Fibroblast of mammary gland (primary cell): Measurements from ENCODE around the gene DLG2.
A peak's percentile ranks its signal among the peaks of the same experiment; 100 is the strongest.

Experiments used
- DNase-seq: peaks from one replicate; pipeline ENCODE4 v3.0.0-alpha.2; 2010; ENCODE audit warnings: low read depth
- H3K4me3 ChIP-seq: 2 replicates; pipeline ENCODE4 v1.5.1; 2011; ENCODE audit warnings: low read depth, mild to moderate bottlenecking, low read length, moderate library complexity; ENCODE audit not compliant: control insufficient read depth
- CTCF ChIP-seq: conservative IDR thresholded peaks from 2 replicates; pipeline ENCODE4 v1.5.1; 2011; ENCODE audit warnings: low read depth, low read length, inconsistent platforms; ENCODE audit not compliant: control insufficient read depth, insufficient read depth

Gene DLG2

DNA sequence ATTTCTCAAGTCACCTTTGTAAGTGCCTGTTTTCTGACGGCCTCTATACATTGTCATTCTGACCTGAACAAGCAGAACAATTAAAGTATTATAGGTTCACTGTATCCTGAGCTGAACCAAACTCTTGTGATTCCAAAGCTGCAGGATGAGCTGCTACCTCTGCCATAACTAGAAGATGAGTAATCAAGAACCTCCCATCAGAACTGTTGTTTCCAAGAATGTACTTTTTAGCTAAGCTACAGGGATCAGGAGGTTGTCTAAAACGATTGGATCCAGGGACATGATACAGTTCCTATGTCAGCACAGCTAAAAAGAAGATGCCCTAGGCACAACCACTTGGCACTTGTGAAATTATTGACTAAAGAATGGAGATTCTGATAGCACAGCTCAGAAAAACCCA, 2052.6 kb downstream of the DLG2 start:
- H3K4me3 ChIP-seq = no peak overlapping the region
- no peak for TF ChIP-seq CTCF
- DNase-seq = peak; percentile 68

- TF ChIP-seq CTCF = no peak
- no peak overlapping the region for H3K4me3 ChIP-seq
- peak; percentile 85 for DNase-seq
Measured at GRCh38 chr11:83572581-83573496, 2054.3 kb downstream of the DLG2 start.

- H3K4me3 ChIP-seq = no peak overlapping the region
- no peak for TF ChIP-seq CTCF
- peak; percentile 77 for DNase-seq
Measured at GRCh38 chr11:83571302-83571701, 2055.8 kb downstream of the DLG2 start.

DNA sequence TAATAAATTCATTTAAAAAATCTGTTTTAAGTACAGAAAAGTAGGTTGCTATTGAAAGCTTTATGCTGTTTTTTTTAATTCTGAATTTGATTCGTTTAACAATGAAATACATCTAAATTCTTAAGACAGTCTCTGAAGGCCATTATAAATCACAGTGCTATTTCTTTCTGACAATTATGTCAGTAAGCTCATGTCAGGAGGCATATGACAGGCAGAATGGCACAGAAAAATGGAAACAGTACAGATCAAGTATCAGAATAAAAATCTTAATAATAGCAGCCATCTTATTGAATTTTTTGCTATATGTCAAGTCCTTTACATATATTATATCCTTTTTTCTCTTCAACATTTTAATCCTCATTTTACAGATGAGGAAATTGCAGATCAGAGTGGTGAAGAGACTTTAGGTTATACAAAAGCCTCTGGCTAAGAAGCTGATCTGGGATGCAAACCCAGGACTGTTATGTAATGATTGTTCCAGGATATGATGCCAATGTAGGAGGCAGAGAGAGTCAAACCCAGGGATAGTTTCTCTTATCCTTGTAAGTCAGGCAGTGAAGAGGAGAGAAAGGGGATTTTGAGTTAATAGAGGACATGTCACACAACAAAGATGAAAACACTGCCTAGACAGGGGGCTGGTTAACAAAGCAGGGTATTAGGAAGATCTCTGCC, 2057.9 kb downstream of the DLG2 start:
- no peak for TF ChIP-seq CTCF
- H3K4me3 ChIP-seq = no peak overlapping the region
- DNase-seq = no peak

- no peak for TF ChIP-seq CTCF
- peak; percentile 37 for DNase-seq
- H3K4me3 ChIP-seq = no peak overlapping the region
Measured at GRCh38 chr11:83568516-83568915, 2058.6 kb downstream of the DLG2 start.

DNA sequence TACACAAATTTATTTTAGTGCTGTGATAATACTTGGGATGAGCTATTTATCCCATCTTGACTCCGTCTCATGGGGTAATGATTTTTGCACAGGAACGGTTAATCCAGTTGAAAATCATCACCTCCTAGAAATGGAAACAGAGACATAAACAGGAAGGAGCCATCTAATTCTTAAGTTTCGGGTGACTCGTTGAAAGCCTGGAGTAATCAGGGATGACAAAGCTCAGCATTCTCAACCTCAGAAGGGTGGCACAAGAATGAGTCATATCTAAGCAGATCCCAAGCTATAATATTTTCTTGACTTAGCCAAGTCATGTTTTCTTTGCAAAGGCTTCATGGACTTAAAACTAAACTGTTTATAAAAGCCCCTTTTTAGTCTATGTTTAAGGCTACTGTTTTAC, 2060.2 kb downstream of the DLG2 start:
- peak; percentile 86 for DNase-seq
- H3K4me3 ChIP-seq = no peak overlapping the region
- TF ChIP-seq CTCF = no peak
